Skin of body (tissue), 2 donors: ENCODE data around the gene GPR27. TPM values are rescaled to one million over a fixed set of nuclear protein-coding genes. Genes with fewer than 3 reads are reported as not detected.
A peak's percentile ranks its signal among the peaks of the same experiment; 100 is the strongest.

Experiments used
- DNase-seq: peaks from one replicate; lab custom pipeline; 2025; lab: John Stamatoyannopoulos, UW
- total RNA-seq: library from RNA; depleted of rRNA; stranded (reverse); fragments of >200 nt; gene quantifications from one replicate; pipeline ENCODE4 v1.2.3, GENCODE V29; 2014

Gene GPR27, protein sequence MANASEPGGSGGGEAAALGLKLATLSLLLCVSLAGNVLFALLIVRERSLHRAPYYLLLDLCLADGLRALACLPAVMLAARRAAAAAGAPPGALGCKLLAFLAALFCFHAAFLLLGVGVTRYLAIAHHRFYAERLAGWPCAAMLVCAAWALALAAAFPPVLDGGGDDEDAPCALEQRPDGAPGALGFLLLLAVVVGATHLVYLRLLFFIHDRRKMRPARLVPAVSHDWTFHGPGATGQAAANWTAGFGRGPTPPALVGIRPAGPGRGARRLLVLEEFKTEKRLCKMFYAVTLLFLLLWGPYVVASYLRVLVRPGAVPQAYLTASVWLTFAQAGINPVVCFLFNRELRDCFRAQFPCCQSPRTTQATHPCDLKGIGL
- 5.2 TPM for total RNA-seq

- DNase-seq: no peak
Measured at GRCh38 chr3:71753701-71754609, at the start of gene GPR27. Gene GPR27, plus strand, starts transcription at chr3:71753855. Its CDS starts 195 bp downstream, at chr3:71754050.

- no peak for DNase-seq
Measured at GRCh38 chr3:71704915-71705314, 48.7 kb upstream of the GPR27 start.

DNA sequence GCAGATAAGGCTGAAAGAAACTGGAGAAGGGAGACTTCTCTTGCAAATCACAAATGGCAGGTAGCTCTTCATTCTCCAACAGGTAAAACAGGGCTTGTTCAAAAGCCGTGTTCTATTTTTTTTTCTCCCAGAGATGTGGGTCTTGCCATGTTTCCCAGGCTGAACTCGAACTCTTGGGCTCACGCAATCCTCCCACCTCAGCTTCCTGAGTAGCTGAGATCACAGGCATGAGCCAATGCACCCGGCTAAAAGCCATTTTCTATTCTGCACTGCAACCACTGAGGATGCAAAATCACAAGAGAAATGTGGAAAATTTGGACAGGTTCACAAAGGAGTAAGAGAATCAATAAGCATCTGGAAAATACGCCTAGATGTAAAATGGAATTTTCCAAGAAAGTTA, 48.0 kb upstream of the GPR27 start:
- no peak for DNase-seq

DNA sequence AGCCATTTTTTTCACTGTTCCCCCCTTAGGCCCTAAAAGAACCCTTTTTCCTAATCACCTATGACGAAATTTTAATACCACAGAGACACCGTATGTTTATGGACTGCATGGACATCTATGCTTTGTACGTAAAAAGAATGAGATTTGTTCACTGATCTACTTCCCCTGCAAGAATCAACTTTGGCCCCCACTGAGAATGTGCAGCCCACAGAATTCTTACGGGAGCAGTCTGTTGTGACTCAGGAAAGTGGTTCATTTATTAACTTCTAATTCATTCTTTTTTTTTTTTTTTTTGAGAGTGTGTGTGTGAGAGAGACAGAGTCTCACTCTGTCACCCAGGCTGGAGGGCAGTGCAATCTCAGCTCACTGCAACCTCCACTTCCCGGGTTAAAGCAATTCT, 46.1 kb upstream of the GPR27 start:
- DNase-seq: no peak

DNA sequence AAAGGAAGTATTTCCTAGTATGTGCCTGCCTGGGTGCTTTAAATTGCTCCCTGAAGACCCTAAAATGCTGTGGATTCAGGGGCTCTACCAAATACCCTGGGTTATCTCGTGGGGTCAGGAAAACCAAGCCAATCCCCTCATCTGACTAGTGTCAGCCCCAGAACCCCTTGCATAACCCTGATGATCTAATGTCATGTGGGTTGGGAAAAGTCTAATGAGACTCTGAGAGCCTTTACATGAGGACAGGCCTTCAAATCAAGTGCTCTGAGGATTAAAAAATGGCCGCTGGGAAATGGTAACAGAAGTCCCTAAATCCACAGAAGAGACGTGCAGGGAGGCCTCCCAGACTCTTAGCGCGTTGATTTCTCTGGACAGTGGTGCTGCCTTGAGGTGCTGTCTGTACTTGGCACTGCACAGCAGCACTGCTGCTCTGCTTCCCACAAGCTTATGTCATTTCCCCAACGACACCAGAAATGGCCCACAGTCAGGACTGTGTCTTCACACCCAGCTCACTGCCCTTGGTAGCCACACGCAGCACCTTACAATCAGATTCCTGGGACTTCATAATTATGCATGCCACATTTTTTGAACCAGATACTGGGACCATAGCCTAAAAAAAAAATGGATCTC, 45.1 kb upstream of the GPR27 start:
- DNase-seq: no peak

DNA sequence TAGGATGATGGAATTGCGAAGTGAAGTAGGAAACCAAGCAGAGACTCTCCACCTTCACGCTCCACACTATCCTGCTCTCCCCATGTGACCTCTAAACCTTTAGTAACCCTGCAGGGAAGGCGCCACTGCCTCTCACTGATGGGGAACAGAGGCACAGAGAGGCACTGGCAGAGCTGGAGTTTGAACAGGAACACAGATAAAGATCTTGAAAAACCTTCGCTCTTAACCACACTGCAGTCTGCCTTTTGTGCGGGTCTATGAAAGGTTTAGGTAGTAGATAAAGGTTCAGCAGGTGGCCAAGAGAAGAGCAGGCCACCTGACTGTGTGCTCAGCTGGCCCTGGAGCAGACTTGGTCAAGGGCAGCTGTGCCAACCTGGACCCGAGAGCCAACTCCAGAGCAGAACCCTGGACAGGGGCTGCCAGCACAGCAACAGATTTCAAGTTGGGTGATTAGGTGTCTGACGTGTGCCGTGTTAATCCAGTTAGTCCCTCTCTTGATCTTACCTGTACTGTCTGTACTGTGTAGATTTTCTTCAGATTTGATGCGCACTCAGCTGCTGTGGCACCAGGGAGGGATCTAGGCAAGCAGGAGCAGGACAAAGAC, 43.6 kb upstream of the GPR27 start:
- DNase-seq: no peak

DNA sequence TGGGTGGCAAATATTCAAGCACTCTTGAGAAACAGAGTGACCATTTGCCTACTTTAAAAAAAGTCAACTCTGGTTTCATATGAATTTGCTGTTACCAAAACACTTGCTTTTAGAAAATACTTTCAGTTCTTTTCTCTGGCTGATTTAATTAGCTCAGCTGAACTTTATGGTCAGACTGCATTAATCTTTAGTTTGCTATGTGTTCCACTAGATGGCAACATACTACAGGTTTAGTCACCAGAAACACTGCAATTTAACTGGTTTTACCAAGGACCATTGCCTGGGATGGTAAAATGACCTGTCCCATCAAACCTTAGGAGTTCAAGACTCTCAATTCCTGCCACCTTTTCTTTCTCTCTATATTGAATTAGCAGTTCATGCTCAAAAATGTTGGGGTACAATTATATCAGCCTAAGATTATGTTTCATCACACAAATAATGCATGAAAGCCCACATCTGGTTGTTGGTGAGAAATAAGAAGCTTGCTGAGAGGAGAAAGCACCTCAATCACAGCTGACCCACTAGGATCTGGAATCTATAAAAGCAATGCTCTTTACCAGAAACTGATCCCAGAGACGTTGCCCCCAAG, 42.7 kb upstream of the GPR27 start:
- peak; percentile 50 for DNase-seq

GRCh38 chr3:71713041-71713440, 40.6 kb upstream of the GPR27 start:
- DNase-seq: no peak

DNA sequence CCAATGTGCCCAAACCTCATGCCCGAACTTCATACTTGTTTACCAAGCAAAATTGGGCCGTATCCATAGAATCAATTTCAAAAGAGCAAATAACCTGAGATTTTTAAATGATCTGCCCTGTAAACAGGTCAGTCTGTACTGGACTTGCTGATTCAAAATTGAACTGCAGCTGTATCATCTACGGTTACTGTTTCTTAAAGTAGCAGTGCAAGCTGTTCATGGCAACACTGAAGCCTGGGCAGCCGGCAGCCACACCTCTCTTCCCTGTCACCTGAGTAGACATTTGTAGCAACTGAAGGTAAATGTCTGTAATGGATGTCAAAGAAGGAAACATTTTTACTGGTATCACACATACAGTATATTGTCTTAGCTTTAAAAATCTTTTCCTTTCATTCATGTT, 39.1 kb upstream of the GPR27 start:
- no peak for DNase-seq

- DNase-seq: no peak
Measured at GRCh38 chr3:71718072-71718471, 35.6 kb upstream of the GPR27 start.

DNA sequence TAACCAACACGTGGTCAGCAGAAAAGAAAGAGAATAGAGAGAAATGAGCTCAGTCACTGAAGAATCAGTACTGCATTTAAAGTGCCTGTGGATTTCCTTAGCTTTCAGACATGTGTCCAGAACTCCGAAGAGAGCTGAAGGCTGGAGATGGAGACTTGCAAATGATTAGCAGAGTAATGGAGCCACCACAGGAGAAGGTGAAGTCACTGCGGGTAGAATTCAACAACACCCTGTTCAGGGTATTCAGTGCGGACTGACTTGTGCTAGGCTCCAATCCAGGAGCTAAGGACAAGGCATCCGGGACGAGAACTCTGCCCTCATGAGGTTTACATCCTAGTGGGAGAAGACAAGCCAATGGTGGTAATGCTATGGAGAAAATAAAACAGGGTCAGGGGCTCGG, 32.7 kb upstream of the GPR27 start:
- DNase-seq: no peak

DNA sequence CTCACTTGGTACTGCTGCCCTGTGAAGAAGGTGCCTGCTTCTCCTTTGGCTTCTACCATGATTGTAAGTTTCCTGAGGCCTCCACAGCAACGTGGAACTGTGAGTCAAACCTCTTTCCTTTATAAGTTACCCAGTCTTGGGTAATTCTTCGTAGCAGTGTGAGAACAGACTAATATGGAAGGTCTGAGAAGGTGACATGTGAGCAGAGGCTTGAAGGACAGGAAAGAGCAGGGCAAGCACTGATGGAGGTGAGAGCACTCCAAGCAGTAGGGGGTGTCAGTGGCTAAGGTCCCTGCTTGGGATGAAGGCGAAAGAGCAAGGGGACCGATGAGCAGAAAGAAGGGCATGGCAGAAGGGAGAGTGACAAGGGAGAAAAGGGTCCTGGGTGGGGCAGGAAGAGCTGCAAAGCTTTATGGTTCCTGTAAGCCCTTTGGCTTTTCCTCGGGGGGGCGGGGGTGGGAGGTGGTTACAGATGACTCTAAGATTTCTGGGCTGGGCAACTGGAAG, 32.0 kb upstream of the GPR27 start:
- DNase-seq: no peak

DNA sequence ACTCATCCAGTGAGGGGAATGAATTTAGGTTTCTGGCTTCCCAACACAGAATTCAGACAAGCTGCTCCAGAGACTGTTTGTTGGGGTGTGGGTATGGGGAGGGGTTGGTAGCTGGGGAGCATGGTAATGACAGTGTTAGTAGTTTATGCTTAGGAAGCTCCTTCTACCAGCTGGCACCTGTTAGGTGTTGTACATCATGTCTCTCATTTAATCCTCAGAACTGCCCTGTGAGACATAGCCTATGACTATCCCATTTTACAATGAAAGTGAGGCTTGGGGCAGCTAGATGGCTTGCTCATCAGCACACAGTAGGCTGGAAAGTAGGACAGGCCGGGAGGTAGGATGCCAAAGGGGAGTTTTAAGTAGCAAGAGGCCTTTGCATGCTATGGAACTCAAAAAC, 31.0 kb upstream of the GPR27 start:
- no peak for DNase-seq

DNA sequence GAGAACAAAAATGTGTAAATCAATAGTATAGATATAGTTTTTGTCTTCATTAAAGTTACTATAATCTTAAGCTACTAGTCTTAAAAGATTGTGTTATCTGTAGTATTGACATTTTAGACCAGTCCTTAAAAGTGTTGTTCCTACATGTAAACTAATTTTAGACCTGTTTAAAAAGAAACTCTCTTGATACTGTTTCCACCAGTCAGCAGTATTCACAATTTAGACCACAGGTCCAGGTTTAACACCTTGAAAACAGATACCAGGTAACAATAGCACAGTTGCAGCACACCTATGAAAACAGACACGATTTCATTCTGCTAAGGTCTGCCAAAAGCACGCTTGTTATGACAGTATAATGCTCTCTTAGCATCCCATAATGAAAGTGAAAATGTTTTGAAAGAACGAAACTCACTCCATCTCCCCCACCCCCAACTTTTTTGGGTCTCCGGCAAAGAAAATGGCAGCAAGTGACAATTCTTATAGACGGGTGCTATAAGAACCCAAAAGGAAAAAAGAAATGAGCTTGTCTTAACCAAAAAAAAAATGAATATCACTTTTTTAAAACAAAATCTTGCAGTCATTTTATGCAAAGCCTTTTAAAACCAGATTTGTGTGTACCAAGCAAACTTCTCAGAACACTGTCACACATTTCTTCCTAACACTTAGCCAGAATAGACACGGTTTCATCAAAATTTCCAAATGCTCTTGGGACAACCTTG, 30.0 kb upstream of the GPR27 start:
- DNase-seq: no peak

- DNase-seq: no peak
Measured at GRCh38 chr3:71724171-71724453, 29.5 kb upstream of the GPR27 start.

DNA sequence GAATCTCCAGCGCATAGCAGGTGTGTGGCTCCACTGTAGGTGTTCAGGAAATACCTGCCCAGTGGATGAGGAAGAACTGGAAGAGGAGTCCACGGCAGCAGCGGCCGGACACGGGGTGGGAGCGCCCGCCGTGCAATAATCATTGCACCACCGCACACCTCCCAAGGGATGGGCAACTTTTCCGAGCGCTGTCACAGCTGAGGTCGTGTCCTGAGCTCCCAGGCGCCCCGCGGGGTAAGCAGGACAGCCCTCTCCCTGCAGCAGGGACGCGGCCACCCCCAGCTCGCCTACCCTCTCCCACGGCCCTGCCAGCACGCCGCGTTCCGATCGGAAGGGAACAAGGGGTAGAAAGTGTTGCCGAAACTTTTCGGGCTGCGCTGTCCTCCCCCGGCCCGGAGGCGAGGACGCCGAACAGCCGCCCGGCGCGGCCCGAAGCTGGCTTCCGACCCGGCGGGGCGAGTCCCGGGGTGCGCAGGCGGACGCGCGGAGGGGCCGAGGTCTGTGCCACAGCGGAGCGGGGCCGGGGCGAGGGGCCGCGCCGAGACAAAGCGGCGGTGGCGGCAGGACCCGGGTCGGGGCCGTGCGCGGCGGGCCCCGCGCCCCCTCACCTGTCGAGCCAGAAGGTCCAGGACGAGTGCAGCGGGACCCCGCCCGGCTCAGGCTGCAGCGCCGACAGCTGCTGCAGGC, 28.9 kb upstream of the GPR27 start:
- DNase-seq: no peak

- no peak for DNase-seq
Measured at GRCh38 chr3:71725271-71725991, 28.2 kb upstream of the GPR27 start, which contains the start of gene EIF4E3. Gene EIF4E3, minus strand, starts transcription at chr3:71725402. Its CDS starts 35 bp downstream, at chr3:71725367.

- no peak for DNase-seq
Measured at GRCh38 chr3:71726146-71726545, 27.5 kb upstream of the GPR27 start.

GRCh38 chr3:71728632-71729342, 24.9 kb upstream of the GPR27 start:
- no peak for DNase-seq
